B cell (primary cell): ENCODE data around the gene PTGDR2. TPM values are rescaled to one million over a fixed set of nuclear protein-coding genes. Genes with fewer than 3 reads are reported as not detected.

ENCODE experiments used
- ATAC-seq: fragments of 200-7000 bp; cut with Tn5 transposase; one replicate; pipeline ENCODE4 v1.10.0; 2021; ENCODE audit warnings: low read depth, mild to moderate bottlenecking, moderate number of reproducible peaks, moderate library complexity
- CTCF ChIA-PET: fragments of 350-600 bp; sonication (Branson Sonifier 250); formaldehyde crosslinking; loops from one replicate; lab custom pipeline; 2021; ENCODE audit warnings: antibody characterized with exemption, inconsistent platforms; lab: Charles Lee
- POLR2A ChIA-PET: fragments of 350-600 bp; sonication (Branson Sonifier 250); formaldehyde crosslinking; loops from one replicate; lab custom pipeline; 2021; ENCODE audit warnings: antibody characterized with exemption; lab: Charles Lee
- DNase-seq: peaks from one replicate; pipeline ENCODE4 v3.0.0; 2013
- H2AFZ ChIP-seq: 2 replicates; pipeline ENCODE4 v1.6.1; 2012; ENCODE audit warnings: mild to moderate bottlenecking, low read depth, low read length; ENCODE audit not compliant: insufficient read depth, poor library complexity, severe bottlenecking
- H3K27ac ChIP-seq, 2 donors: 1 replicate in 1 of 2; 2 replicates in 1 of 2; pipeline ENCODE4 v1.5.1; 2012 to 2013; ENCODE audit warnings: low read length in 2 of 2, mild to moderate bottlenecking in 2 of 2, moderate library complexity in 1 of 2
- H3K27me3 ChIP-seq, 4 experiments: fragments of 200-600 bp in 1 of 4; sonication (generic) in 1 of 4; replicated peaks in 1 of 4; 1 replicate in 2 of 4; 2 replicates in 2 of 4; pipeline versions ENCODE4 v1.6.1 to v1.7.0; 2013 to 2016; ENCODE audit warnings: low read length in 3 of 4, mild to moderate bottlenecking in 2 of 4, mixed read lengths in 1 of 4, moderate library complexity in 1 of 4; ENCODE audit not compliant: insufficient read depth in 4 of 4, control insufficient read depth in 3 of 4; ENCODE audit errors: control extremely low read depth in 1 of 4
- H3K36me3 ChIP-seq, 2 experiments: replicated peaks in 1 of 2; 1 replicate in 1 of 2; 2 replicates in 1 of 2; pipeline versions ENCODE4 v1.6.1 to v1.7.1; 2013; ENCODE audit warnings: low read length in 1 of 2; ENCODE audit not compliant: insufficient read depth in 2 of 2, control insufficient read depth in 1 of 2; ENCODE audit errors: control extremely low read depth in 1 of 2, extremely low read depth in 1 of 2
- H3K4me1 ChIP-seq, 2 donors: fragments of 200-600 bp in 1 of 2; sonication (generic) in 1 of 2; 1 replicate in 1 of 2; 2 replicates in 1 of 2; pipeline versions ENCODE4 v1.5.1 to v1.6.1; 2013 to 2017; ENCODE audit warnings: low read length in 2 of 2; ENCODE audit not compliant: control insufficient read depth in 2 of 2, insufficient read depth in 2 of 2
- H3K4me2 ChIP-seq: replicated peaks from 2 replicates; pipeline ENCODE3; 2012; ENCODE audit warnings: mild to moderate bottlenecking, low read depth, low read length; ENCODE audit not compliant: poor library complexity, severe bottlenecking
- H3K4me3 ChIP-seq, 5 experiments: fragments of 200-600 bp in 1 of 5; sonication (generic) in 1 of 5; 1 replicate in 3 of 5; 2 replicates in 2 of 5; pipeline versions ENCODE4 v1.5.1 to v1.7.0; 2011 to 2016; ENCODE audit warnings: low read length in 4 of 5, mild to moderate bottlenecking in 4 of 5, low read depth in 2 of 5, control low read depth in 1 of 5, moderate library complexity in 1 of 5; ENCODE audit not compliant: insufficient read depth in 1 of 5; ENCODE audit errors: control extremely low read depth in 1 of 5, extremely low read depth in 1 of 5
- H3K79me2 ChIP-seq: fragments of 200-600 bp; sonication (generic); one replicate; pipeline ENCODE4 v1.6.0; 2016; ENCODE audit warnings: low read length; ENCODE audit not compliant: control insufficient read depth, insufficient read depth
- H3K9ac ChIP-seq: fragments of 200-600 bp; sonication (generic); 2 replicates; pipeline ENCODE4 v1.6.1; 2017; ENCODE audit warnings: mild to moderate bottlenecking, low read length, moderate library complexity
- H3K9me3 ChIP-seq, 3 donors: one replicate each; pipeline versions ENCODE4 v1.6.1 to v1.7.1; 2013; ENCODE audit warnings: low read length in 2 of 3; ENCODE audit not compliant: control insufficient read depth in 2 of 3, insufficient read depth in 1 of 3; ENCODE audit errors: control extremely low read depth in 1 of 3
- H4K20me1 ChIP-seq: 2 replicates; pipeline ENCODE4 v1.6.0; 2012; ENCODE audit warnings: mild to moderate bottlenecking, low read length; ENCODE audit not compliant: insufficient read depth, control insufficient read depth, poor library complexity, severe bottlenecking
- H3K27ac Mint-ChIP-seq: one replicate; pipeline ENCODE4 v1.8.0; 2021; ENCODE audit warnings: mixed read lengths
- H3K27me3 Mint-ChIP-seq: one replicate; pipeline ENCODE4 v1.8.0; 2021; ENCODE audit warnings: mixed read lengths
- H3K4me1 Mint-ChIP-seq: one replicate; pipeline ENCODE4 v1.8.0; 2021; ENCODE audit warnings: mixed read lengths
- H3K4me3 Mint-ChIP-seq: one replicate; pipeline ENCODE4 v1.8.0; 2021; ENCODE audit warnings: mixed read lengths
- H3K9me3 Mint-ChIP-seq: one replicate; pipeline ENCODE4 v1.8.0; 2022; ENCODE audit warnings: mixed read lengths; ENCODE audit not compliant: insufficient read depth
- CTCF ChIP-seq: fragments of 200-600 bp; IDR thresholded peaks from one replicate; pipeline ENCODE4 v1.8.0; 2022; ENCODE audit warnings: antibody characterized with exemption, mild to moderate bottlenecking
- EZH2 ChIP-seq: IDR thresholded peaks from 2 replicates; pipeline ENCODE4 v1.6.1; 2012; ENCODE audit warnings: borderline replicate concordance, low read depth, mild to moderate bottlenecking, moderate library complexity, low read length; ENCODE audit not compliant: insufficient read depth, poor library complexity, severe bottlenecking
- WGBS: methylation state at CpG from one replicate; pipeline ENCODE4 v1.1.5; 2013; ENCODE audit warnings: missing lambda C conversion rate; ENCODE audit not compliant: insufficient coverage; 5-methylcytosine and 5-hydroxymethylcytosine counted together
- intact Hi-C: fragments of 100-400 bp; cut with micrococcal nuclease; formaldehyde crosslinking; loops from one replicate; pipeline ENCODE4 v1.10.0; 2022
- polyA plus RNA-seq: library from polyadenylated mRNA; depleted of rRNA; stranded (reverse); fragments of >200 nt; gene quantifications from 2 replicates; pipeline ENCODE4 v1.2.3, GENCODE V29; 2012
- total RNA-seq, 2 donors: library from RNA; stranded (reverse); fragments of 120-200 nt in 1 of 2; gene quantifications; 1 replicate in 1 of 2; 2 replicates in 1 of 2; pipeline versions ENCODE4 v1.2.3 to v1.2.4, GENCODE V29; 2013 to 2022

The PTGDR2 gene
- total and polyA plus RNA-seq, 2 donors (not counting 1 experiment from before 2014, with no cell fraction given): 0.03 TPM; not detected in 1

- peaks cover 0 to 2% (median 0%) of the 10 kb centered on the region in 4 experiments for H3K27me3 ChIP-seq
- peaks cover 13 to 17% of the 10 kb centered on the region in 2 donors for H3K4me1 ChIP-seq
- no peaks in the 10 kb centered on the region for H4K20me1 ChIP-seq
- POLR2A ChIA-PET: no interaction called here
- no peak for DNase-seq
- H3K9me3 ChIP-seq: no peaks in the 10 kb centered on the region
- H3K4me3 ChIP-seq: no peak overlapping the region
- no peak for TF ChIP-seq EZH2
- TF ChIP-seq CTCF: no peak
- H2AFZ ChIP-seq: no peak overlapping the region
- H3K27ac ChIP-seq: no peak overlapping the region
- no peaks in the 10 kb centered on the region for H3K9me3 Mint-ChIP-seq
- WGBS: 88% methylated on average over 7 of the region's 7 CpGs
- ATAC-seq: no peak
- H3K27ac Mint-ChIP-seq: no peak overlapping the region
- no peaks in the 10 kb centered on the region for H3K36me3 ChIP-seq
- H3K4me2 ChIP-seq: no peak overlapping the region
- no peaks in the 10 kb centered on the region for H3K27me3 Mint-ChIP-seq
- intact Hi-C loops: no loop called here
- peaks cover 22% of the 10 kb centered on the region for H3K79me2 ChIP-seq
- CTCF ChIA-PET: interaction anchor here (0.6 to 1.7 kb wide), 4 partner anchors 18 to 350 kb away, joined by 3 read pairs; no protein-coding TSS in a partner anchor
- no peak overlapping the region for H3K9ac ChIP-seq
- H3K4me3 Mint-ChIP-seq: no peak overlapping the region
- H3K4me1 Mint-ChIP-seq: peaks cover 28% of the 10 kb centered on the region
These were observed 17.6 kb downstream of the PTGDR2 start for GRCh38 chr11:60838132-60838531.

- H3K4me2 ChIP-seq: no peak overlapping the region
- CTCF ChIA-PET: interaction anchor here (0.6 to 1.7 kb wide), 4 partner anchors 32 to 351 kb away, joined by 3 to 5 read pairs (median 3); no protein-coding TSS in a partner anchor
- no peaks in the 10 kb centered on the region for H4K20me1 ChIP-seq
- peaks cover 12% of the 10 kb centered on the region for H3K79me2 ChIP-seq
- no peak overlapping the region for H3K27ac Mint-ChIP-seq
- peaks cover 8% of the 10 kb centered on the region for H3K27me3 Mint-ChIP-seq
- H3K9me3 ChIP-seq: no peaks in the 10 kb centered on the region
- no peak overlapping the region for H3K4me3 ChIP-seq
- no peak for TF ChIP-seq EZH2
- no peak for TF ChIP-seq CTCF
- intact Hi-C loops: no loop called here
- no peak overlapping the region for H2AFZ ChIP-seq
- peaks cover 17% of the 10 kb centered on the region for H3K4me1 Mint-ChIP-seq
- POLR2A ChIA-PET: no interaction called here
- no peaks in the 10 kb centered on the region for H3K36me3 ChIP-seq
- no peaks in the 10 kb centered on the region for H3K9me3 Mint-ChIP-seq
- no peak overlapping the region for H3K9ac ChIP-seq
- 84% methylated on average over 9 of the region's 9 CpGs for WGBS
- H3K27me3 ChIP-seq: peaks cover 0 to 8% (median 0%) of the 10 kb centered on the region in 4 experiments
- peaks cover 7 to 9% of the 10 kb centered on the region in 2 donors for H3K4me1 ChIP-seq
- H3K4me3 Mint-ChIP-seq: no peak overlapping the region
- ATAC-seq: no peak
- no peak for DNase-seq
- no peak overlapping the region for H3K27ac ChIP-seq
These were observed 18.8 kb downstream of the PTGDR2 start for GRCh38 chr11:60836866-60837515.
